GM18870 (cell line): ENCODE results near the gene PDYN.
"Not testable (repeated sequence)": the region's sequence is repeated elsewhere in the genome, so short reads cannot be mapped to it uniquely, and the experiment has no call there.

Experiments used
- ATAC-seq: cut with Tn5 transposase; IDR thresholded peaks from one replicate; pipeline ENCODE4 v1.9.1; 2021; ENCODE audit warnings: moderate library complexity; ENCODE audit not compliant: unreplicated experiment

The PDYN gene

GRCh38 chr20:1993986-1994385, at the start of gene PDYN:
Gene PDYN (minus strand): TSS chr20:1994058. CDS start chr20:1983084, 10,974 bp downstream.
- no peak for ATAC-seq

GRCh38 chr20:2042400-2042799, 48.5 kb upstream of the PDYN start:
- no peak for ATAC-seq

DNA sequence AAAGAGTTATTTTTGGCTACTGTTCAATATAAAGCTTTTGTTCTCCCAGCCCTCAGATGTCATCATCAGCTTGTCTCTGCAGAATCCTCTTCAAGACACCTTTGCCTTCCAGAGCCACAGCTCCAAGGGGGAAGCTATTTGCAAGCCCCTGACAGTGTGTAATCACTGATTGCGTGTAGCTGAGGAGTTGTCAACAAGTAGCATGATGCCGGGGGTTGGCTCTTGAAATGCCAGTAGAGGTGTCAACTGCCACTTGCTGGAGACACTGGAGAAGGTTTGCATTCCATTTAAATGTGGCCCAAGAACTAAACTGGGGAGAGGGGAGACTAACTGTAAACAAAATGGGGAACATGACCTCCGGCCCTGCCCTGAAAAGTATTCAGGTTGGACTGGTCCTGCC, 44.3 kb upstream of the PDYN start:
- no peak for ATAC-seq

DNA sequence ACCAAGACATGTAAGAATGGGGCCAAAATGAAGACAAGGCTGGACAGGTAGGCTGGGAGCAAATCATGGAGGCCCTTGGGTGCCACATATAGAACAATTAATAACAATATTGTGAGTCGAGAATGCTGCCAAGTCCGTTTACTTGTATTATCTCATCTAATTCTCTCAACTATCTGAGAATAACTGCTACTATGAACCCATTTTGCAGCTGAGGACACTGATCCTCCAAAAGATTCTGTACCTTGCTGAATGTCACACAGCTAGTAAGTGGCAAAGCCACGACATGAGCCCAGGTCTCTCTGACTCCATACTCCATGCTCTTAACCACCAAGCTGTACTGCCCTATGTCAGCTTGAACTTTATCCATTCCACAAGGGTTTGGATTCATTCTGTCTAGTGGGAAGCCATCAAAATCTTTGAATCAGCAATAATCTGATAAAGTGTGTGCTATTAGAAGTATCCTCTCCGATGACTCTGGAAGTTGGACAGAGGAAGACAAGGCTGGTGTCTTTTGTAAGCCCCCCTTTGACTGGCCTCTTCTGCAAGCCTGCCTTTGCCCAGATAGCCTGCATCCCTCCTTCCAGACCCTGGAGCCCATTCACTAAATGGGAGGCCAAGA, 43.5 kb upstream of the PDYN start:
- no peak for ATAC-seq

- not testable (repeated sequence) for ATAC-seq
These were observed 42.5 kb upstream of the PDYN start for GRCh38 chr20:2036357-2036756.

DNA sequence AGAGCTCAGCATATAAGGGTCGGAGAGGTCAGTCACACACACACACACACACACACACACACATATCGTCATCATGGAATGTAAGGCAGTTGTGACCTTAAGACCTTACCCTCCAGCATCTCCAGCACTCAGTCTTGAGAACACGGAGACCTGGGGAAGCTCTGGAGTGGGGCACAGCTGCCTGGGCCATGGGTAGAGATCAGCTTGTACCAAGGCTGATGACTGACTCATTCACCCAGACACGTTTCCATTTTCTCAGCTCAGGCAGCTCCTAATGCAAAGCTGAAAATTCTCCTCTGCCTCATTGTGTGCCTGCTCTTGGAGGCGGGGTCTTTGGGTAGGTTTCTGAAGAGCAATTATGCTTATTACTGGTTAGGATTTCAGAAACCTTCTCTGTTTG, 38.3 kb upstream of the PDYN start:
- no peak for ATAC-seq

- ATAC-seq, result no peak
These were observed 32.7 kb upstream of the PDYN start for GRCh38 chr20:2026514-2026913.

DNA sequence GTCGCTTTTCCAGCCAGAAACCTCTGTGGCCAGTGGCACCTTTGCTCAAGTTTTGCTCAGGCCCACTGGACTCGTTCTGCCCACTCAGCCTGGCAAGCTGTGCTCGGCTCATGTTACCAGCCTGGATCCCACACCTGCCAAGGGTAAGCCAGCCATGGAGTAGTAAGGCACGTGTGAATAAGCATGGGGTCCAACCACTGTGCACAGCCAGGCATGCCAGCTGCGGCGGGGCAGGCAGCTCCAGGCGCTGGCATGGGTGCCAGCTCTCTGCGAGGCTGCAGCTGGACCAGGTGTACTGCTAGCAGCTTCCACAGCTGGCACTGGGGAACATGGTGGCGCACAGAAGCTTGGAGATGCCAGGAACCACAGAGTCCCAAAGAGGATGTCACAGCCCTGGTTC, 32.1 kb upstream of the PDYN start:
- ATAC-seq, result no peak

GRCh38 chr20:2023151-2023550, 29.3 kb upstream of the PDYN start:
- ATAC-seq, result no peak

- ATAC-seq, result no peak
These were observed 28.3 kb upstream of the PDYN start for GRCh38 chr20:2022163-2022562.

- ATAC-seq, result no peak
These were observed 16.7 kb upstream of the PDYN start for GRCh38 chr20:2010533-2010932.

- no peak for ATAC-seq
These were observed 12.8 kb upstream of the PDYN start for GRCh38 chr20:2006452-2007361.

DNA sequence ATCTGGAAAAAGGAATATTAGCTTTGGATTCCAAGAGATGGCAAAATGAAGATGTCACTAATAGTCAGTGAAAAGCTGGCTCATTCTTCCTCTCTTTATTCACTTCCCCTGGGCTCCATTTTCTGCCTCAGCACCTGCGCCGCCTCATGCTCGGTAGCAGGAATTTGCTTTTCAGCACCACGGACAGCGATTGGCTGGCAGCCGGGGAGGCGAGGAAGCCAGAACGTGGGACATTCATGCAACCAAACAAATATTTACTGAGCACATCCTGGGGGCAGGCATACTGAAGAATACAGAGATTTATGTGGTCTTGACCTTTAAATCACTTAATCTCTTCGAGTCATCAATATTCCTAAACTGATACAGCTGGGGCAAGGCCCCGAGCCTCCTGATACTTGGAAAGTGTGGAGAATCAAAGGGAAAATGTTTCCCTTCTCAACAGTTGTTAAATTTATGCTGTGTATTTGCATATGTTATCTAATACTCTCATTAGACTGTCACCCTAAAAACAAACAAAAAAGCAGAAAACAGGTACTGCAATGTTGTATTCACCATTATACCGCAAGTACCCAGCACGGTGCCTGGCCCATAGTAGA, 12.1 kb upstream of the PDYN start:
- no peak for ATAC-seq

DNA sequence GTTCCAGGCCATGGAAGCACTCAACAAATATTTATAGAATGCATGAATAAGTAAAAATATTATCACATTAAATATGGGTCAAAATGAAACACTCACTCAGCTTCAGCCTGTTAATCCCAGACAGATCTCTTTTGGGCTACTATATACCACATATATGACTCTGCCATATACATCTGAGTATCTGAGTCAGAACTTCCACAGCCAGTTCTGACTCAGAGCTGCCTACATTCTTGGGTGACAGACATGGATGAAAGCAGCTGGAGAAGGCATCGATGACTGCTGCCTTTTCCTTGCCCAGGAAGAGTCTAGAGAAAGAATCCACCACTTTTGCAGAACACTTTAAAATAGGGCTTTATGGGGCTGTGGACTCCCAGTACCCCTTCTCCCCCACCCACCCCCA, 11.5 kb upstream of the PDYN start:
- ATAC-seq, result no peak

DNA sequence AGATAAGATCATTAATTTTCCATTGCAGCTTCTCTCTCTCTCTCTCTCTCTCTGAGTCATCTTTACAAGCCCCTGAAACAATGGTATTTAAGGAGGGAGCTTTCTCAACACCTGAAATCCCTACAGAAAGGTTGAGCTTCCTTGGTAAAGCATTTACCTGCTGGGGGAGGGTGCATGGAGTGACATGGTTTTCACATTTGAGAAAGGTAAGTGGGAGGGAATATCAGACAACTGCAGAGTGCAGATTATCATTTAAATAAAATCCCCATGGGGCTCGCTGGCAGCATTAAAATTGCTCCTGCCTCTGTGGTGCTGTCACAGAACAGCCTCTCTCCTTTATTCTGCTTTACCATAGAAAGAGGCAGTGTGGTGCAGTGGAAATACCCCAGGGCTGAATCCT, 10.3 kb upstream of the PDYN start:
- ATAC-seq, result no peak

- no peak for ATAC-seq
These were observed 8.5 kb upstream of the PDYN start for GRCh38 chr20:2002365-2002764.

- no peak for ATAC-seq
These were observed 7.3 kb upstream of the PDYN start for GRCh38 chr20:2001119-2001518.

GRCh38 chr20:2000285-2000684, 6.4 kb upstream of the PDYN start:
- no peak for ATAC-seq

DNA sequence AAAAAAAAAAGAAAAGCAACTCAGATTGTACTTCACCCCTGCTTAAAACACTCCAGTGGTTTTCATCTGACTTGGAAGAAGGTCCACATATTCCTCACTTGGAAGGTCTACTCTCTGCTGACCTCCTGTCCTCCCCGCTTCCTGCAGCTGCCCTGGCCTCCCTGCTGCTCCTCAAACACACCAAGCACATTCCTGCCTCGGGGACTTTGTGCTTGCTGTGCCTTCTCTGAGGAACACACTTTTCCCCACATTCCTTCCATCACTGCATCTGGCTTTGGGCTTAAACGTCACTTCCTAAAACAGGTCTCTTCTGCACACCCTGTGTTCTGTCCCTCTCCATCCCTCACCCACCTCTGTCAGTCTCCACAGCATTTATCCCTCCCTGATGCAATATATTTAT, 4.9 kb upstream of the PDYN start:
- no peak for ATAC-seq

DNA sequence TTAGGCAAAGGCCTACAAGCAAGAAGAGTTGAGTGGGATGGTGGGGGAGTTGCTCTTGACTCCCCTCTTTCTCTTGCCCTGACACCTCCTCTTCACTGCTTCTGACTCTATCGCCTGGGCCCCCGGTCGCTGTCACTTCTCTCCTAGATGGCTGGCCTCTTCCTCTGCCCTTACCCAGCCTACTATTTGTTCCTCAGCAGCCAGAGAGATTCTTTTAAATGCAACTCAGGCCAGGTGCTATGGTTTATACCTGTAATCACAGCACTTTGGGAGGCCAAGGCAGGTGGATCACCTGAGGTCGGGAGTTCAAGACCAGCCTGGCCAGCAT, 4.3 kb upstream of the PDYN start:
- ATAC-seq, result no peak

GRCh38 chr20:1997483-1998192, 3.8 kb upstream of the PDYN start:
- no peak for ATAC-seq
